ENCODE results near the gene ADAMTS8.

Gene ADAMTS8

GRCh38 chr11:130403967-130404366 lies 24.4 kb downstream of the ADAMTS8 start:
- Histone ChIP-seq H3K27me3 (ENCODE audit: control insufficient read depth, insufficient read depth, low read length) (no peaks in the 10 kb centered on the region), H3K9ac (ENCODE audit: low read depth, low read length) (peak overlapping the region; percentile 14; the same call in 1 of the 2 replicates), H3K27ac (ENCODE audit: low read depth, low read length) (peak overlapping the region; percentile 83), H3K4me1 (ENCODE audit: control insufficient read depth, insufficient read depth, low read length) (peaks cover 16% of the 10 kb centered on the region), H3K9me3 (ENCODE audit: control insufficient read depth, insufficient read depth, low read length) (no peaks in the 10 kb centered on the region), H3K36me3 (ENCODE audit: control insufficient read depth, insufficient read depth, low read length) (no peaks in the 10 kb centered on the region), H3K4me3 (ENCODE audit: low read depth, low read length) (0 out of 2 replicates have a peak overlapping the region, but pooled peaks have one; percentile 18)

DNA sequence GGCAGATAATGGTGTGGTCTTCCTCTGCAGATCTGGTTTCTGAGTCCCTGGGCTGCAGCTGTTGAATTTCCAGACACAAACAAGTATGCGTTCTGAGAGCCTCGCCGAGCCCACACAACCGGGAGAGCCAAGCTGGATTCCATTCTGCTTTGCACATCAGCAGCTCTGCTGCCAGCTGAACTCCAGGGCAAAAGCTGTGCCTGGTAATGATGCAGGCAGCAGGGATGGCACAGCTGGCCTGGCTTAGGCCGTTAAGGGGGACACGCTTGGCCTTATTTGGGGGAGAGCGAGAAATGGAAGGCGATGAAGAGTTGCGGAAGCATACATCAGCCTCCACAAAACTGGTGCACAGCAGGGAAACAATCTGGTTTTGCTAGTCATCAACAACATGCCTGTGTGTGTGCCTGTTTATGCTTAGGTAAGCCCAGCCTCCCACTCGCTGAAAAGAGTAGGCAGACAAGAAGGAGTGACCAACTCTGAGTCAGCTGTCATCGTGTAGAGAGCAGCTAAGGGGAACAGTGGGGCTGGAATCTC lies 25.1 kb downstream of the ADAMTS8 start:
- Histone ChIP-seq H3K4me3 (ENCODE audit: low read depth, low read length) (no peak overlapping the region), H3K9ac (ENCODE audit: low read depth, low read length) (peak overlapping the region; percentile 14; the same call in 1 of the 2 replicates), H3K27ac (ENCODE audit: low read depth, low read length) (peak overlapping the region; percentile 83)

GRCh38 chr11:130402570-130402969 lies 25.8 kb downstream of the ADAMTS8 start:
- H3K27ac ChIP-seq (ENCODE audit: low read depth, low read length): no peak overlapping the region
- H3K27me3 ChIP-seq (ENCODE audit: control insufficient read depth, insufficient read depth, low read length): no peaks in the 10 kb centered on the region
- no peaks in the 10 kb centered on the region for H3K36me3 ChIP-seq (ENCODE audit: control insufficient read depth, insufficient read depth, low read length)
- no peak overlapping the region for H3K9ac ChIP-seq (ENCODE audit: low read depth, low read length)
- peaks cover 16% of the 10 kb centered on the region for H3K4me1 ChIP-seq (ENCODE audit: control insufficient read depth, insufficient read depth, low read length)
- H3K4me3 ChIP-seq (ENCODE audit: low read depth, low read length): no peak overlapping the region
- no peaks in the 10 kb centered on the region for H3K9me3 ChIP-seq (ENCODE audit: control insufficient read depth, insufficient read depth, low read length)

More for the DNA sequence above, 25.1 kb downstream of the ADAMTS8 start:
- peaks cover 16% of the 10 kb centered on the region for H3K4me1 ChIP-seq (ENCODE audit: control insufficient read depth, insufficient read depth, low read length)
- H3K36me3 ChIP-seq (ENCODE audit: control insufficient read depth, insufficient read depth, low read length): no peaks in the 10 kb centered on the region
- no peaks in the 10 kb centered on the region for H3K9me3 ChIP-seq (ENCODE audit: control insufficient read depth, insufficient read depth, low read length)
- no peaks in the 10 kb centered on the region for H3K27me3 ChIP-seq (ENCODE audit: control insufficient read depth, insufficient read depth, low read length)

- no peak overlapping the region for H3K4me3 ChIP-seq (ENCODE audit: low read depth, low read length)
- peaks cover 16% of the 10 kb centered on the region for H3K4me1 ChIP-seq (ENCODE audit: control insufficient read depth, insufficient read depth, low read length)
- H3K27ac ChIP-seq (ENCODE audit: low read depth, low read length): no peak overlapping the region
- no peaks in the 10 kb centered on the region for H3K36me3 ChIP-seq (ENCODE audit: control insufficient read depth, insufficient read depth, low read length)
- no peaks in the 10 kb centered on the region for H3K27me3 ChIP-seq (ENCODE audit: control insufficient read depth, insufficient read depth, low read length)
- H3K9ac ChIP-seq (ENCODE audit: low read depth, low read length): no peak overlapping the region
- no peaks in the 10 kb centered on the region for H3K9me3 ChIP-seq (ENCODE audit: control insufficient read depth, insufficient read depth, low read length)
Measured at GRCh38 chr11:130400781-130401483, 27.5 kb downstream of the ADAMTS8 start.

DNA sequence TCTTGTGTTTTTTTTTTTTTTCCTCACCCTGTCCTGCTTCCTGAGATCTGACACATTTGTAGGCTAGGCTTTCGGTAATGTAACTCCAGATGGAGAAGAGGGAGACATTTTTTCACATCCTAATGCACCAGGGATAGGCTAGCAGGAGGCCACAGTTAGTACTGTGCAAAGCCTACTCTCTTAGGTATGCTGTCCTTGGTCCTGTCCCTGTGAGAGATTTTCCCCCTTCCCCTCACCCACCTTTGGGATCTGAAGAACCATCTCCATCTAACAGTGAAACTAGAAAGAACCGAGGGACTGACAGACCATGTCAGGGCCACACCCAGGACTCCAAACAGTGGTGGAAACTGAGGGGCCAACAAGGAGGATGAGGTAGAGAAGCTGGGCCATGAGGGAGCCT lies 29.2 kb downstream of the ADAMTS8 start:
- Histone ChIP-seq H3K9ac (ENCODE audit: low read depth, low read length) (no peak overlapping the region), H3K36me3 (ENCODE audit: control insufficient read depth, insufficient read depth, low read length) (no peaks in the 10 kb centered on the region), H3K27ac (ENCODE audit: low read depth, low read length) (no peak overlapping the region), H3K9me3 (ENCODE audit: control insufficient read depth, insufficient read depth, low read length) (no peaks in the 10 kb centered on the region), H3K4me1 (ENCODE audit: control insufficient read depth, insufficient read depth, low read length) (peaks cover 11% of the 10 kb centered on the region), H3K27me3 (ENCODE audit: control insufficient read depth, insufficient read depth, low read length) (no peaks in the 10 kb centered on the region), H3K4me3 (ENCODE audit: low read depth, low read length) (no peak overlapping the region)

DNA sequence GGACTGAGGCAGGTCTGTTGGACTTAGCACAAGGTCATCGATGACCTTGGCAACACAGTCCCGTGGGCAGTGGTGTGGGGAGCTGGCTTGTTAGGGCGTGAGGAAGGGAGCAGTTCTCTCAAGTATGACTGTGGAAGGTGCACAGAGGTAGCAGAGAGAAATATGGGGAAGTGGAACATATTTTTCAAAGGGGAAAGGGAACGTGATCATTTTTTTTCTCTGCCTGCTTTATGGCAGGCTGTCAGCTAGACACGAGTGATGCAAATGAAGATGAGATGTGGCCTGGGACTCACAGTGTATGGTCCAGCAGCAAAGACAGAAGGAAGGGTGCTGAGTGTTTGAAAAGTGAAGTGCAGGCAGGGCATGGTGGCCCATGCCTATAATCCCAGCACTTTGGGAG lies 30.6 kb downstream of the ADAMTS8 start:
- Histone ChIP-seq H3K4me1 (ENCODE audit: control insufficient read depth, insufficient read depth, low read length) (no peaks in the 10 kb centered on the region), H3K27me3 (ENCODE audit: control insufficient read depth, insufficient read depth, low read length) (no peaks in the 10 kb centered on the region), H3K27ac (ENCODE audit: low read depth, low read length) (no peak overlapping the region), H3K4me3 (ENCODE audit: low read depth, low read length) (no peak overlapping the region), H3K36me3 (ENCODE audit: control insufficient read depth, insufficient read depth, low read length) (no peaks in the 10 kb centered on the region), H3K9ac (ENCODE audit: low read depth, low read length) (no peak overlapping the region), H3K9me3 (ENCODE audit: control insufficient read depth, insufficient read depth, low read length) (no peaks in the 10 kb centered on the region)

- no peaks in the 10 kb centered on the region for H3K4me1 ChIP-seq (ENCODE audit: control insufficient read depth, insufficient read depth, low read length)
- H3K4me3 ChIP-seq (ENCODE audit: low read depth, low read length): no peak overlapping the region
- no peaks in the 10 kb centered on the region for H3K9me3 ChIP-seq (ENCODE audit: control insufficient read depth, insufficient read depth, low read length)
- H3K9ac ChIP-seq (ENCODE audit: low read depth, low read length): no peak overlapping the region
- no peaks in the 10 kb centered on the region for H3K36me3 ChIP-seq (ENCODE audit: control insufficient read depth, insufficient read depth, low read length)
- no peak overlapping the region for H3K27ac ChIP-seq (ENCODE audit: low read depth, low read length)
- no peaks in the 10 kb centered on the region for H3K27me3 ChIP-seq (ENCODE audit: control insufficient read depth, insufficient read depth, low read length)
Measured at GRCh38 chr11:130396965-130397364, 31.4 kb downstream of the ADAMTS8 start.

- Histone ChIP-seq H3K27ac (ENCODE audit: low read depth, low read length) (no peak overlapping the region), H3K4me3 (ENCODE audit: low read depth, low read length) (no peak overlapping the region), H3K4me1 (ENCODE audit: control insufficient read depth, insufficient read depth, low read length) (peaks cover 4% of the 10 kb centered on the region; the same call in 1 of the 2 replicates), H3K36me3 (ENCODE audit: control insufficient read depth, insufficient read depth, low read length) (no peaks in the 10 kb centered on the region), H3K9me3 (ENCODE audit: control insufficient read depth, insufficient read depth, low read length) (no peaks in the 10 kb centered on the region), H3K27me3 (ENCODE audit: control insufficient read depth, insufficient read depth, low read length) (no peaks in the 10 kb centered on the region; the same call in 1 of the 2 replicates), H3K9ac (ENCODE audit: low read depth, low read length) (no peak overlapping the region)
Measured at GRCh38 chr11:130394615-130395014, 33.8 kb downstream of the ADAMTS8 start.

DNA sequence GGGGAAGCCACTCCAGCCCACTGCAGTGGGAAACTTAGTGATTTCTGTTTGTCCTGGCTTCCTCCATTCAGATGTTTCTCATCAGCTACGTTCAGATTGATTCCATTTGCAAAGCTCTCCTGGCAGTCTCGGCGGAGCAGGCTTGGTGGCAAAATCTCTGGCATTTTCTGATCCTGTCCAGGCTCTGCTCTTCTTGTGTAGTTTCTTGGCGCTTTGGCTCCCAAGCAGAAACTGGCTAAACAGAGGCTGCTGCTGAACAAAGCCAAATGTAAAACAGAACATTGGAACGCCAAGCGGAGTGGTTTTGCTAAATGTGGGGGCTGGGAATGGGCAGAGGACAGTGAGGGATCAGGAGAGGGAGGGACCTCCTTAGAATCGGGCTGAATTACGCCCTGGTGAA lies 36.7 kb downstream of the ADAMTS8 start:
- H3K27me3 ChIP-seq (ENCODE audit: control insufficient read depth, insufficient read depth, low read length): no peaks in the 10 kb centered on the region; the same call in 1 of the 2 replicates

DNA sequence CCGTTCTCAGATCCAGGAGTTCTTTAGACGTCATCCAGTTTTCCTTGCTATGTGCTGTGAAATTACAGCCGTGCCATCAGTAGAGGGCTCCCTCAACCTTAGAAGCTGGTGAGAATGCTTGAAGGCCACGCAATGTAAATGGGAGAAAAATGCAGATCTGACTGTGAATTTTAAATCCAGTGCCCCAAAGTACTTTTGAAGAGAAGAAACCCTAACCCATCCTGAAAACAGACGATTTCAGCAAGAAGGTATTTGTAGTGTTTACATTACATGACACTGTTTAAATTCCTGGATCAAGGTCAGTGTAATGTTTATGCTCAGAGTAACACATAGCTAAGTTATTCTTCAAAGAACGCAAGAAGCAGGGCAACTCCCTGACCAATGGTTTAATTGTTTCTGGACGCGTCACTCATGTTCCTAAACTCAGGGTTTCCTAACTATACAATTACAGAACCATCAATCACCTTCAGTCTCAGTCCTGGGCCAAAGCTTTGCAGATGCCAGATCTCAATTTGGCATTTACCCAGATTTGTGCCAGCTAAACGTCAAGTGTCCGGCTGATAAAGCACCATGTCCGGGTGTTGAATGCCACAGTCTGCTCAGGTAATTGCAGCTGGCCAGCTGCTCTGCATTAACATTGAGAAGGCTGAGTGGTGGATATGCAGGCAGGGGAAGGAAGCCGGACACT lies 38.2 kb downstream of the ADAMTS8 start:
- no peaks in the 10 kb centered on the region; the same call in 1 of the 2 replicates for H3K27me3 ChIP-seq (ENCODE audit: control insufficient read depth, insufficient read depth, low read length)

More for the DNA sequence above, 36.7 kb downstream of the ADAMTS8 start:
- no peak overlapping the region for H3K4me3 ChIP-seq (ENCODE audit: low read depth, low read length)
- peaks cover 4% of the 10 kb centered on the region; the same call in 1 of the 2 replicates for H3K4me1 ChIP-seq (ENCODE audit: control insufficient read depth, insufficient read depth, low read length)
- H3K36me3 ChIP-seq (ENCODE audit: control insufficient read depth, insufficient read depth, low read length): no peaks in the 10 kb centered on the region
- H3K27ac ChIP-seq (ENCODE audit: low read depth, low read length): no peak overlapping the region
- no peaks in the 10 kb centered on the region for H3K9me3 ChIP-seq (ENCODE audit: control insufficient read depth, insufficient read depth, low read length)
- no peak overlapping the region for H3K9ac ChIP-seq (ENCODE audit: low read depth, low read length)

More for the DNA sequence above, 38.2 kb downstream of the ADAMTS8 start:
- Histone ChIP-seq H3K27ac (ENCODE audit: low read depth, low read length) (no peak overlapping the region), H3K4me3 (ENCODE audit: low read depth, low read length) (no peak overlapping the region), H3K4me1 (ENCODE audit: control insufficient read depth, insufficient read depth, low read length) (peaks cover 4% of the 10 kb centered on the region; the same call in 1 of the 2 replicates), H3K9ac (ENCODE audit: low read depth, low read length) (no peak overlapping the region), H3K36me3 (ENCODE audit: control insufficient read depth, insufficient read depth, low read length) (no peaks in the 10 kb centered on the region), H3K9me3 (ENCODE audit: control insufficient read depth, insufficient read depth, low read length) (no peaks in the 10 kb centered on the region)
